ENCODE results near the gene NCL.

DNA sequence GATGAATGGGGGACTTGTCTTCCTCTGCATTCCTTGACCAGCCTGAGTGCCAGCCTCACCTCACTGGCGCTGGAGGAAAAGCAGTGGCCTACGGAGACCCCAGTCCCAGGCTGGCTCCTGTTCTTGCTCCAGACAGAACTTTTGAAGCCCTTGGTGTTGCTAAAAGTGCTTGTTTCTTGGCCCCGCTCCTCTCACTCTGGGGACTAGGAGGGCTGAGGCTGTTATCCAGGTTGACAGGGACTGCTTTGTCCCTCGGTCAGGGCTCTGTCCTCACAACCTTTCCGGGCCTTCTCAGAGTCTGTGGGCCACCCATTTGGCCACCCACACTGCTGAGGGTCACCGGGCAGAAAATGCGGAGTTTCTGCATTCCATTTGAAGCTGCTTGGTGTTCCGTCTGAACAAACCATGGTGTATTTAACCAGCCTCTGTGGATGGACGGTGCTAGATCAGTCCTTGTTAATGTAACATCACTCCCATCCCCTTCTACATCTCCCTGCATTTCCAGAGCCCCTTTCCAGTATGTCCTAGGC is 43.2 kb downstream of the NCL start:
- TF ChIP-seq CTCF (conservative IDR thresholded peaks at IDR 0.05; ENCODE audit: low read length) (no peak), EZH2phosphoT487 (IDR thresholded peaks at IDR 0.05; ENCODE audit: borderline replicate concordance) (no peak)

Data from Loucy (cell line).